HG03135 (cell line): Measurements from ENCODE around the gene GMPR2.

Experiments
- ATAC-seq: cut with Tn5 transposase; IDR thresholded peaks from one replicate; pipeline ENCODE4 v1.9.1; 2021; ENCODE audit warnings: mild to moderate bottlenecking, moderate library complexity; ENCODE audit not compliant: unreplicated experiment

The GMPR2 gene

GRCh38 chr14:24232645-24233537 lies at the start of gene GMPR2:
Gene GMPR2, plus strand, starts transcription at chr14:24232929. Its CDS starts 325 bp downstream, at chr14:24233254.
- ATAC-seq, result peak; percentile 41

- ATAC-seq, result no peak
These were observed 49.7 kb upstream of the GMPR2 start for GRCh38 chr14:24183014-24183481.

- no peak for ATAC-seq
These were observed 48.4 kb upstream of the GMPR2 start for GRCh38 chr14:24184104-24184970.

- ATAC-seq, result no peak
These were observed 47.7 kb upstream of the GMPR2 start for GRCh38 chr14:24185026-24185425.

GRCh38 chr14:24185741-24186140 lies 47.0 kb upstream of the GMPR2 start:
- no peak for ATAC-seq

- no peak for ATAC-seq
These were observed 45.7 kb upstream of the GMPR2 start for GRCh38 chr14:24186831-24187538.

GRCh38 chr14:24187539-24187915 lies 45.2 kb upstream of the GMPR2 start:
- ATAC-seq, result no peak

- ATAC-seq, result peak; percentile 82
These were observed 44.3 kb upstream of the GMPR2 start, which contains the start of gene IPO4 for GRCh38 chr14:24188251-24189058. Gene IPO4, minus strand, starts transcription at chr14:24188816. Its CDS starts 29 bp downstream, at chr14:24188787.

- ATAC-seq, result no peak
These were observed 43.7 kb upstream of the GMPR2 start for GRCh38 chr14:24189059-24189375.

- no peak for ATAC-seq
These were observed 43.3 kb upstream of the GMPR2 start for GRCh38 chr14:24189460-24189859.

- no peak for ATAC-seq
These were observed 42.3 kb upstream of the GMPR2 start for GRCh38 chr14:24190416-24190815.

GRCh38 chr14:24192933-24193332 lies 39.8 kb upstream of the GMPR2 start:
- ATAC-seq, result no peak

- no peak for ATAC-seq
These were observed 38.4 kb upstream of the GMPR2 start for GRCh38 chr14:24194186-24194872.

GRCh38 chr14:24194873-24195185 lies 37.9 kb upstream of the GMPR2 start:
- no peak for ATAC-seq

- ATAC-seq, result peak; percentile 86
These were observed 37.3 kb upstream of the GMPR2 start, which contains the start of gene TM9SF1 for GRCh38 chr14:24195186-24196070. Gene TM9SF1, minus strand, starts transcription at chr14:24195441. Its CDS starts 422 bp downstream, at chr14:24195019.

- ATAC-seq, result no peak
These were observed 36.4 kb upstream of the GMPR2 start for GRCh38 chr14:24196071-24197055.

- no peak for ATAC-seq
These were observed 35.7 kb upstream of the GMPR2 start for GRCh38 chr14:24197056-24197450.
